Measurements from ENCODE around the gene BLVRB.

BLVRB gene

DNA sequence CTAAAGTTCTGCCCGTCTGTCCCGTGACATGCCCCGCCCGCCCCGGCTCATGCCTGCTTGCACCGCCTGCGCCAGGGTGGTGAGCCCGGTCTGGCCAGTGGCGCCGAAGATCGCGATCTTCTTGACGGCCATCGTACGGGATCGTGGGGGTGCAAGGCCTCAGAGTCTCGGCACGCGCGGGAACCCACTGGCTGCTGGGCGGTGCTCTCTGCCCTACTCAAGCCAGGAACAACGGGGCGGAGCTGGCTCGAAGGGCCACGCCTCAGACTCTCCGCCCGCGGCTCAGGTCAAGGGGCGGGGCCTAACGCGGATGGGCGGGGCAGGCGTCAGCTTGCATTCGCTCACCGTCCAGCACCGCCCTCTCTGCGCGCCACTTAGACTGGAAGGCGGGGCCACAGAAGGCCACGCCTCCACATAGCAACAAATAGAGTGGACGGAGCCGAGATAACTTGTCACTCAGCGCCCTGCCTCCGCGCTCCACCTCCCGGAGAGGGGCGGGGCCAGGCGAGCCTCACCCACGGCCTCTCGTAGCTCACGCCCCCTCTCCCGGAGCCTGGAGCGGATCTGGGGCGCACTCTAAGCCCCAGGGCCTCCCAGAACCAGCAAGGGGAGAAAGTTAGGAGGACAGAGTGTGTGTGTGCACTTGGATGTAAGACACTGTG, at the start of gene BLVRB:
TSS of gene BLVRB (minus strand) at position 189 of the 662 bp plus-strand sequence. CDS start at position 132, 57 bp downstream.
- Histone ChIP-seq H3K9me3 (ENCODE audit: control insufficient read depth, insufficient read depth, low read length) (no peaks in the 10 kb centered on the region), H3K36me3 (ENCODE audit: control insufficient read depth, insufficient read depth, low read length) (no peaks in the 10 kb centered on the region), H3K4me1 (ENCODE audit: control insufficient read depth, insufficient read depth, low read length) (peaks cover 6% of the 10 kb centered on the region; the same call in 1 of the 2 replicates), H3K27me3 (ENCODE audit: control insufficient read depth, insufficient read depth, low read length) (peaks cover 14% of the 10 kb centered on the region), H3K4me3 (ENCODE audit: low read length) (peak within 1 kb of the TSS; percentile 83; the same call in 1 of the 2 replicates), H3K27ac (ENCODE audit: low read length) (no peak within 1 kb of the TSS)
- peak; percentile 95 for DNase-seq (ENCODE audit: low read depth, low spot score)
- WGBS (ENCODE audit: insufficient coverage, insufficient read length), result no CpG with 5 or more reads among the region's 54 CpGs

GRCh38 chr19:40513741-40514315, 48.3 kb upstream of the BLVRB start:
- no peaks in the 10 kb centered on the region for H3K9me3 ChIP-seq (ENCODE audit: control insufficient read depth, insufficient read depth, low read length)
- no CpG with 5 or more reads among the region's 4 CpGs for WGBS (ENCODE audit: insufficient coverage, insufficient read length)
- H3K4me3 ChIP-seq (ENCODE audit: low read length), result no peak overlapping the region
- no peak for DNase-seq (ENCODE audit: low read depth, low spot score)
- H3K36me3 ChIP-seq (ENCODE audit: control insufficient read depth, insufficient read depth, low read length), result no peaks in the 10 kb centered on the region
- peaks cover 3% of the 10 kb centered on the region; the same call in 1 of the 2 replicates for H3K4me1 ChIP-seq (ENCODE audit: control insufficient read depth, insufficient read depth, low read length)
- peaks cover 35% of the 10 kb centered on the region for H3K27me3 ChIP-seq (ENCODE audit: control insufficient read depth, insufficient read depth, low read length)
- H3K27ac ChIP-seq (ENCODE audit: low read length), result no peak overlapping the region

- no peak overlapping the region for H3K4me3 ChIP-seq (ENCODE audit: low read length)
- H3K27me3 ChIP-seq (ENCODE audit: control insufficient read depth, insufficient read depth, low read length), result peaks cover 32% of the 10 kb centered on the region
- WGBS (ENCODE audit: insufficient coverage, insufficient read length), result no CpG with 5 or more reads among the region's 27 CpGs
- no peak overlapping the region for H3K27ac ChIP-seq (ENCODE audit: low read length)
- H3K9me3 ChIP-seq (ENCODE audit: control insufficient read depth, insufficient read depth, low read length), result no peaks in the 10 kb centered on the region
- no peaks in the 10 kb centered on the region for H3K36me3 ChIP-seq (ENCODE audit: control insufficient read depth, insufficient read depth, low read length)
- H3K4me1 ChIP-seq (ENCODE audit: control insufficient read depth, insufficient read depth, low read length), result peaks cover 3% of the 10 kb centered on the region; the same call in 1 of the 2 replicates
- DNase-seq (ENCODE audit: low read depth, low spot score), result no peak
Observed at GRCh38 chr19:40513345-40513678, 47.8 kb upstream of the BLVRB start.

- Histone ChIP-seq H3K27ac (ENCODE audit: low read length) (no peak overlapping the region), H3K4me1 (ENCODE audit: control insufficient read depth, insufficient read depth, low read length) (peaks cover 3% of the 10 kb centered on the region; the same call in 1 of the 2 replicates), H3K36me3 (ENCODE audit: control insufficient read depth, insufficient read depth, low read length) (no peaks in the 10 kb centered on the region), H3K9me3 (ENCODE audit: control insufficient read depth, insufficient read depth, low read length) (no peaks in the 10 kb centered on the region), H3K4me3 (ENCODE audit: low read length) (peak overlapping the region; percentile 1; the same call in 1 of the 2 replicates), H3K27me3 (ENCODE audit: control insufficient read depth, insufficient read depth, low read length) (peaks cover 32% of the 10 kb centered on the region)
- no CpG with 5 or more reads among the region's 105 CpGs for WGBS (ENCODE audit: insufficient coverage, insufficient read length)
- no peak for DNase-seq (ENCODE audit: low read depth, low spot score)
Observed at GRCh38 chr19:40512473-40513344, 47.2 kb upstream of the BLVRB start.

DNA sequence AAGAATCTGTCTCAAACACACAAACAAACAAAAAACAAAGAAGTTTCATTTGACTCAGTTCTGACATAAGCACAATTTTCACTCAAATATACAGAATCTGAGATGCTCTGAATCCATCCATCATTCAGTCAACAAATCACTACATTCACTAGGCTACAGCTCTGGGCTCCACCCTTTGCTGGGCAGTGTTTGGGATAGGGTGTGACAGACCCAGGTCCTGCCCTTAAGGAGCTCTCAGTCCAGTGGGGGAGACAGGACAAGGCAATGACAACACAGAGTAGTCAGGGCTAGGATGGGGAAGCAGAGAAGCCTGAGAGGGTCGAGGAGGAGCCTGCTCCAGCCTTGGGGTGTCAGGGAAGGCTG, 46.5 kb upstream of the BLVRB start:
- Histone ChIP-seq H3K27me3 (ENCODE audit: control insufficient read depth, insufficient read depth, low read length) (peaks cover 32% of the 10 kb centered on the region), H3K27ac (ENCODE audit: low read length) (no peak overlapping the region), H3K4me1 (ENCODE audit: control insufficient read depth, insufficient read depth, low read length) (peaks cover 3% of the 10 kb centered on the region; the same call in 1 of the 2 replicates), H3K9me3 (ENCODE audit: control insufficient read depth, insufficient read depth, low read length) (no peaks in the 10 kb centered on the region), H3K4me3 (ENCODE audit: low read length) (no peak overlapping the region), H3K36me3 (ENCODE audit: control insufficient read depth, insufficient read depth, low read length) (no peaks in the 10 kb centered on the region)
- WGBS (ENCODE audit: insufficient coverage, insufficient read length), result no CpG with 5 or more reads among the region's 1 CpG
- DNase-seq (ENCODE audit: low read depth, low spot score), result no peak

GRCh38 chr19:40511487-40511886, 45.9 kb upstream of the BLVRB start:
- Histone ChIP-seq H3K27ac (ENCODE audit: low read length) (no peak overlapping the region), H3K9me3 (ENCODE audit: control insufficient read depth, insufficient read depth, low read length) (no peaks in the 10 kb centered on the region), H3K27me3 (ENCODE audit: control insufficient read depth, insufficient read depth, low read length) (peaks cover 32% of the 10 kb centered on the region)

GRCh38 chr19:40510526-40511115, 45.1 kb upstream of the BLVRB start:
- WGBS (ENCODE audit: insufficient coverage, insufficient read length), result no CpG with 5 or more reads among the region's 7 CpGs
- Histone ChIP-seq H3K27me3 (ENCODE audit: control insufficient read depth, insufficient read depth, low read length) (peaks cover 32% of the 10 kb centered on the region), H3K27ac (ENCODE audit: low read length) (no peak overlapping the region), H3K4me1 (ENCODE audit: control insufficient read depth, insufficient read depth, low read length) (peaks cover 3% of the 10 kb centered on the region; the same call in 1 of the 2 replicates), H3K36me3 (ENCODE audit: control insufficient read depth, insufficient read depth, low read length) (no peaks in the 10 kb centered on the region), H3K4me3 (ENCODE audit: low read length) (no peak overlapping the region), H3K9me3 (ENCODE audit: control insufficient read depth, insufficient read depth, low read length) (no peaks in the 10 kb centered on the region)
- DNase-seq (ENCODE audit: low read depth, low spot score), result no peak

More at GRCh38 chr19:40511487-40511886, 45.9 kb upstream of the BLVRB start:
- WGBS (ENCODE audit: insufficient coverage, insufficient read length), result 100% methylated on average over 1 of the region's 6 CpGs
- peaks cover 3% of the 10 kb centered on the region; the same call in 1 of the 2 replicates for H3K4me1 ChIP-seq (ENCODE audit: control insufficient read depth, insufficient read depth, low read length)
- DNase-seq (ENCODE audit: low read depth, low spot score), result no peak
- no peak overlapping the region for H3K4me3 ChIP-seq (ENCODE audit: low read length)
- H3K36me3 ChIP-seq (ENCODE audit: control insufficient read depth, insufficient read depth, low read length), result no peaks in the 10 kb centered on the region

DNA sequence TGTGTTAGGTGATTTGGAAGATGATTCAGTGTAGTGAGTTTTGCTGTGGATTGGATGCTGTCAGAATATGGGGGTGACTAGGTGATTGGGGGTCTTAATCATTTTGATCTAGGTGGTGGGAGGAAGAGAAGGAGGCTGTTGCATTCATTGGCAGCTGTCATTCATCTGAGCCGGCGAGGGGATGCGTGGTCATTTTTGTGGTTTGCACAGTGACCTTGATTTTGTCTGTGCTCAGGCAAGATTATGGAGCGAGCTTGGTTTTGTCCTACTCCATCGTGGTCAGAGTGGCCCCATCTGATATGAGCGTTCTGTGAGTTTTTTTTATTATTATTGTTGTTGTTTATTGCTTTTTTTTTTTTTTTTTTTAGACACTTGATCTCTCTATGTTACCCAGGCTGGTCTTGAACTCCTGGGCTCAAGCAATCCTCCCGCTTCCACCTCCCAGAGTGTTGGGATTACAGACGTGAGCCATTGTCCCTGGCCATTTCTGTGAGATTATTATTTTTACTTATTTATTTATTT, 43.3 kb upstream of the BLVRB start:
- Histone ChIP-seq H3K27me3 (ENCODE audit: control insufficient read depth, insufficient read depth, low read length) (peaks cover 21% of the 10 kb centered on the region), H3K27ac (ENCODE audit: low read length) (no peak overlapping the region), H3K4me3 (ENCODE audit: low read length) (no peak overlapping the region), H3K36me3 (ENCODE audit: control insufficient read depth, insufficient read depth, low read length) (no peaks in the 10 kb centered on the region), H3K9me3 (ENCODE audit: control insufficient read depth, insufficient read depth, low read length) (no peaks in the 10 kb centered on the region), H3K4me1 (ENCODE audit: control insufficient read depth, insufficient read depth, low read length) (peaks cover 3% of the 10 kb centered on the region; the same call in 1 of the 2 replicates)
- no peak for DNase-seq (ENCODE audit: low read depth, low spot score)
- WGBS (ENCODE audit: insufficient coverage, insufficient read length), result no CpG with 5 or more reads among the region's 8 CpGs

- DNase-seq (ENCODE audit: low read depth, low spot score), result no peak
- H3K27me3 ChIP-seq (ENCODE audit: control insufficient read depth, insufficient read depth, low read length), result peaks cover 12% of the 10 kb centered on the region
- no peaks in the 10 kb centered on the region for H3K9me3 ChIP-seq (ENCODE audit: control insufficient read depth, insufficient read depth, low read length)
- no peak overlapping the region for H3K27ac ChIP-seq (ENCODE audit: low read length)
- H3K4me3 ChIP-seq (ENCODE audit: low read length), result no peak overlapping the region
- no CpG with 5 or more reads among the region's 2 CpGs for WGBS (ENCODE audit: insufficient coverage, insufficient read length)
- H3K4me1 ChIP-seq (ENCODE audit: control insufficient read depth, insufficient read depth, low read length), result no peaks in the 10 kb centered on the region; the same call in 1 of the 2 replicates
- H3K36me3 ChIP-seq (ENCODE audit: control insufficient read depth, insufficient read depth, low read length), result no peaks in the 10 kb centered on the region
Observed at GRCh38 chr19:40507892-40508291, 42.3 kb upstream of the BLVRB start.

DNA sequence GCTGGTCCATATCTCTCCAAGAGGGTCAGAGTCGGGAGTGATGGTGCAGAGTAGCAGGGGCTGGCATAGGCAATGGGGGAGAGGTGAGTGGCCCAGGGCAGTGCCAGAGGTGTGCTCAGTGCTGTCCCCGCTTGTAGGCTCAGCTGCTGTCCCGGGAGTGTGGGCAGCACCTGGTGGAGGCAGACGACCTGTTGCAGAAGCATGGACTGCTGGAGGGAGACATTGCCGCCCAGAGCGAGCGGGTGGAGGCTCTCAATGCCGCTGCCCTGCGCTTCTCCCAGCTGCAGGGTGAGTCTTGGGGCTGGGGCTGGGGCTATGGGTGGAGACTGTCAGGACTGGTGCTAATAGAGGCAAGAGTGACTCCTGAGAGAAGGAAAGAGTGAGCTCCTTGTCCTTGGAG, 40.6 kb upstream of the BLVRB start:
- Histone ChIP-seq H3K27me3 (ENCODE audit: control insufficient read depth, insufficient read depth, low read length) (no peaks in the 10 kb centered on the region), H3K9me3 (ENCODE audit: control insufficient read depth, insufficient read depth, low read length) (no peaks in the 10 kb centered on the region), H3K4me1 (ENCODE audit: control insufficient read depth, insufficient read depth, low read length) (no peaks in the 10 kb centered on the region; the same call in 1 of the 2 replicates), H3K27ac (ENCODE audit: low read length) (no peak overlapping the region), H3K4me3 (ENCODE audit: low read length) (no peak overlapping the region), H3K36me3 (ENCODE audit: control insufficient read depth, insufficient read depth, low read length) (no peaks in the 10 kb centered on the region)
- WGBS (ENCODE audit: insufficient coverage, insufficient read length), result no CpG with 5 or more reads among the region's 9 CpGs
- no peak for DNase-seq (ENCODE audit: low read depth, low spot score)

All from iPS DF 6.9 (cell line).